Left cardiac atrium (tissue), 4 donors: ENCODE data around the gene BPIFA3. TPM values are rescaled to one million over a fixed set of nuclear protein-coding genes. Genes with fewer than 3 reads are reported as not detected.

Source experiments
- ATAC-seq, 2 donors: fragments of 200-7000 bp; cut with Tn5 transposase; one replicate each; pipeline ENCODE4 v1.9.1; 2020; ENCODE audit warnings: mild to moderate bottlenecking in 2 of 2, moderate library complexity in 2 of 2
- DNase-seq: peaks from one replicate; pipeline ENCODE4 v3.0.0-alpha.2; 2020
- intact Hi-C, 2 donors: fragments of 100-400 bp; cut with DNase I; formaldehyde crosslinking; loops; one replicate each; pipeline versions ENCODE4 v1.14.1 to v1.15.1; 2022 to 2023
- total RNA-seq, 2 donors: library from RNA; stranded (reverse); fragmentation: NEBNext Ultra II Directional; extraction: Animal tissue kit (Norgen Biotek cat#: 25700); gene quantifications; one replicate each; pipeline ENCODE4 v1.2.1, GENCODE V29; 2021
- donor health status: DM: no; HTN: yes; CAD: no.
- donor health status: DM: no; HTN: yes; CAD: no; lungs with severe emphysema.
- donor health status: DM: yes; HTN: yes; CAD: no.
- donor health status: Dilated cardiomyopathy.

The BPIFA3 gene
- total RNA-seq, 2 donors from 2014 or later = not detected

DNA sequence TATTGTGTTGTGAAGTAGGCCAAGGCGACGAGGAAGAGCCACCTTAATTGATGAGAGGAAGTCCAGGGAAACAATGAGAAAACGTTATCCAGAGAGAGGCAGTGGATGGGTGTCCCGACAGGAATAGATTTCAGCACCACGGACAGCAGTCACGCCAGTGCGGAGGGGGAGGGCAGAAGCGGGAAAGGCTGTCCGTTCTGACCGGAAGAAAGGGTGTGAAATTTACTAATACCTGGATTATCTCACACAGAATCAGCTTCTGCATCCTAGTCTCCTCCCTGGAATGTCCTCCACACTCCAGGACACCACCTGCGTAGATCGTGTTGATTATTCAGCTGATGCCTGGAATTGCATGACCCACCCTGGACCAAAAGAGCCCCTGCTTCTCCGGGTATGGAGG, 7.4 kb upstream of the BPIFA3 start:
- ATAC-seq (peak; percentile 65 to 81), DNase-seq (peak; percentile 71)
- intact Hi-C loops = no loop called here

- ATAC-seq = no peak
- intact Hi-C loops = no loop called here
Observed at GRCh38 chr20:33210371-33210770, 6.8 kb upstream of the BPIFA3 start.

GRCh38 chr20:33211817-33212424, 5.2 kb upstream of the BPIFA3 start:
- intact Hi-C loops = no loop called here
- ATAC-seq (peak in 1 of 2 donors; percentile 23), DNase-seq (no peak)

More at GRCh38 chr20:33210371-33210770, 6.8 kb upstream of the BPIFA3 start:
- no peak for DNase-seq

DNA sequence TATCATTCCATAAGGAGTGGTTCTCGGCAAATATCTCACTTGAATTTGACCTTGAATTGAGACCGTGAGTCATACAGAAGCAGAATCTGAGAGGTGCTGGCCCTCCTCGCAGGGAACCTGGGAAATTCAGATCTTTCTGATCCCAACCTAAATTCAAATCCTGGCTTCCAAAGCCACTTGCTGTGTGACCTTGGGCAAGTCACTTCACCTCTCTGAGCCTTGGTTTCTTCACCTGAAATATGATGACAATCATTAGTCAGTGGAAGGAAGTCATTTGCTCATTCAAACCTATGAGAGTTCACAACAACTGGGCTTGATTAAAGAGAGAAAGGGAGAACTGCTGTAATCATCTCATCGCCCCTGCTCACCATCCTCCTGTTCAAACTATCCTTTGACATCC, 7.2 kb downstream of the BPIFA3 start:
- intact Hi-C loops = no loop called here
- ATAC-seq (no peak), DNase-seq (no peak)

DNA sequence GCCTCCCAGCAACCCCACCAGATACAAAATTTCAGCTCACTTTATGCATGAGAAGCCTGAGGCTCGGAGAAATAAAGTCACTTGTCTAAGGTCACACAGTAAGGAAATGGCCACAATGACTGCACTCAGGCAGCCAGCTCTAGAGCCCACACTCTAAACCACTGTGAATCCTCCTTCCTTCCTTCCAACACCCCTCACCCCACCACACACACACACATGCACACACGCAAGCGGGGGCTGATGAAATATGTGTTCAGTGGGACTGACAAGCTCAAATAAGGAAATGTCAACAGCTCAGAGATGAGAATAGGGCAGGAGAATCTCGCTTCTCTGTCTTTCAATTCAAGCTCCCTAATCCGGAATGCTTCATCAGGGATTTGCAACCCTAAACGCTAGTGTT, 12.7 kb downstream of the BPIFA3 start:
- ATAC-seq = no peak
- intact Hi-C loops = no loop called here

GRCh38 chr20:33231237-33231636, 14.1 kb downstream of the BPIFA3 start:
- intact Hi-C loops = no loop called here
- ATAC-seq = no peak
- DNase-seq = no peak

More for the DNA sequence above, 12.7 kb downstream of the BPIFA3 start:
- DNase-seq = no peak

GRCh38 chr20:33232486-33233072, 15.4 kb downstream of the BPIFA3 start:
- DNase-seq (no peak), ATAC-seq (no peak)
- intact Hi-C loops = no loop called here

DNA sequence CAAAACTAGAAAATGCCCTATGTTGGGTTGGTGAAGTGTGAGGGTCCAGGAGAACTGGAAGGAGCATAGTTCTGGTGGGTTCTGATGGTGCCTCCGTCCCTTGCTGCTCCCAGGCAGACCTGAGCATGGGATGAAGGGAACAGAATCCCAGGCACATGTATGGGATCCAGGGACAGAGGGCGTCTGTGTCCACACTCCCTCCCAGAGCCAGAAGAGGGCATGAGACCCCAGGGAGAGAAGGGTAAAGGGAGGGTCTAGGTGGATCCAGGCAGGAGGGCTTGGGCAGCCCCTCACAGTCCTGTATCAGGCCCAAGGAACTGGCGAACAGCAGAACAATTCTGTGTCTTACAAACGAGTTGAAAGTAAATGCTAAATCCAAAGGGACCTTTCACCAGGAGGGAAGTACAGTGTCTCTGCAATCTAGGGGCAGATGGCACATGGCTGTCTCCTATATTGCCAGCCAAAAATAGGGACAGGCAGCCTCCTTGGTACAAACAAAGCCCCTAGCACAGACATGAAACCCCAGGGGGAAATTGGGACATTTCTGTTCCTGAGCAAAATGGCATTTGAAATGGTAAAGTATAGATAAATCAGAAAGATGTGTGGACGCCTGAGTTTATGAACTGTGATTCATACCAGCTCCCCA, 16.1 kb downstream of the BPIFA3 start:
- no peak for ATAC-seq
- DNase-seq = no peak
- intact Hi-C loops = no loop called here

DNA sequence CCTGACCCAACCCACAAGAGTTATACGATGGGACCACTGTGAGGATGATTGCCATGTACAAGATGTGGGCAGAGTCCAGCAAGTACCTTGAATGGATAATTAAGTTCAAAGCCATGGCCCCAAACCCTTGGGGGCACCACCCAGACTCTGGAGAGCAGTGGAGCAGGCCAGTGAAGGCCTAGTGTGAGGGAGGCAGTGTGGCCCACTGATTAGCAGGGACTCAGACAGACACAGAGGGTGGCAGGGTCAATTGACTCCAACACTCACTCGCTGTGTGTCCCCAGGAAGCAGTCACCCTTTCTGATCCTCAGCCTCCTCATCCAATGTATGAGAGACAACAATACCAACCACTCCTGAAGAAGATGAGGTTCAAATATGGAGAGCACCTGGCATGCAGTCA, 16.9 kb downstream of the BPIFA3 start:
- intact Hi-C loops = no loop called here
- ATAC-seq (no peak), DNase-seq (no peak)

- no peak for ATAC-seq
- intact Hi-C loops = no loop called here
Observed at GRCh38 chr20:33235696-33236095, 18.5 kb downstream of the BPIFA3 start, which contains the start of gene BPIFA1. TSS of gene BPIFA1 (plus strand) at chr20:33235996. CDS start at chr20:33237712, 1,716 bp downstream.

DNA sequence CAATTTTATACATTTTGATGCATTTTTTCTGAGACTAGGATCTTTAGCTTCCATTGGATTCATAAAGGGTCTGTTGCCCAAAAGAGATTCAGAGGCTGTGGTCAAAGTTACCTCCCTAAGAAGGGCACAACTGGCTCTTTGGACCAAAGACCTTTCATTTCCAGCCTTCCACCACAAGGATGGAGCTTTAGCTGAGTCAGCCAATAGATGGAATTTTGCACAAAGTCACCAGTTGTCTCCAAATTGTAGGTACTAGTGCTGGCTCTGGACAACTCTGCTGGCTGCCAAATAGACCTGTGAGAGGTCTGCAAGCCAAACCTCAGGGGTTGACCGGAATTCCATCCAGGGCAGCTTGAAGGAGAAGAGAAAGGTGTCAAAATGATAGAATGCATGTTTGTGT, 19.2 kb downstream of the BPIFA3 start:
- intact Hi-C loops = no loop called here
- no peak for DNase-seq
- no peak for ATAC-seq

More at GRCh38 chr20:33235696-33236095, 18.5 kb downstream of the BPIFA3 start, which contains the start of gene BPIFA1:
- DNase-seq = no peak

- no peak for ATAC-seq
- intact Hi-C loops = no loop called here
- DNase-seq = no peak
Observed at GRCh38 chr20:33237989-33238388, 20.8 kb downstream of the BPIFA3 start.

DNA sequence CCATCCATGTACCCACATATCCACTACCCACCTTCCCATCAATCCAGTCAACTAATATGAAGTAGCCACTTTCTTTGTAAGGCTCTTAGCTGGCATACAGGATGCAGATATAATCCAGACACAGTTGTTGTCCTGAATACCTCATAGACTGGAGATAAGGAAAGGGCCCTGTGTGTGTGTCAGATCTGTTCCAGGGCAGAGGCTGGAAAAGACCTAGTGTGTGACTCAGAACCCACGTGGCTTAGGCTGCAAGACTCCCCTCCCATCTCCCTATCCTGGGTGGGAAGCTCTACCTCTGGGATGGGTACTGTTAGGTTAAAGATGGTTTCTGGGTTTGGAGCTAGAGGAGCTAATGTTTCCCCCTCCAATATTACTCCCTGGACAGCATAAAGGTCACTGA, 22.3 kb downstream of the BPIFA3 start:
- no peak for DNase-seq
- intact Hi-C loops = no loop called here
- no peak for ATAC-seq

DNA sequence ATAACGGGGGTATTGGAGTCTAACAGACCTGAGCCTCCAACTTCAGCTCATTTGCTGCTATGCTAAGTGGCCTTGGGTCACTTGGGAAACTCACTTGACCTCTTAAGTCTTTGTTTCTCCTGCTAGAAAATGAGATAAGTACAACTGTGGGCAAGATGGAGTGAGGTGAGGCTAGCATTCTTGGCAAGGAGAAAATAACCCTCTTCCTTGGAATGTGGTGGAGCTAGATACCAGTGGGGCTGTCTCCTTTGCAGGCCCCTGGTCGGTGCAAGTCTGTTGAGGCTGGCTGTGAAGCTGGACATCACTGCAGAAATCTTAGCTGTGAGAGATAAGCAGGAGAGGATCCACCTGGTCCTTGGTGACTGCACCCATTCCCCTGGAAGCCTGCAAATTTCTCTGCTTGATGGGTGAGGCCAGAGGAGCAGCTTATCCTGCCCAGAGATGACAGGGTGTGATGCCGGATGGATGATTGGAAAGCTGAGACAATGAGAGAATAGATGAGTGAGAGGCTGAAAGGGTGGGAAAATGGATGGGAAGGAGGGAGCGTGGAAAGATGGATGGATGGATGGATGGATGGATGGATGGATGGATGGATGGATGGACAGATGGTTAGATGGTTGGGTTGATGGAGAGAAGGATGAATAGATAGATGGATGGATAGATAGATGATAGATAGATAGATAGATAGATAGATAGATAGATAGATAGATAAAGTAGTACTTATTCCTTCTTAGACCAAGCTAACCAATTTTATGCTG, 23.0 kb downstream of the BPIFA3 start:
- DNase-seq (no peak), ATAC-seq (no peak)
- intact Hi-C loops = no loop called here

- intact Hi-C loops = no loop called here
- DNase-seq (no peak), ATAC-seq (no peak)
Observed at GRCh38 chr20:33240923-33241322, 23.8 kb downstream of the BPIFA3 start.

- intact Hi-C loops = no loop called here
- DNase-seq (no peak), ATAC-seq (no peak)
Observed at GRCh38 chr20:33242319-33243100, 25.4 kb downstream of the BPIFA3 start.

GRCh38 chr20:33246077-33246476, 28.9 kb downstream of the BPIFA3 start:
- no peak for DNase-seq
- intact Hi-C loops = no loop called here
- no peak for ATAC-seq

DNA sequence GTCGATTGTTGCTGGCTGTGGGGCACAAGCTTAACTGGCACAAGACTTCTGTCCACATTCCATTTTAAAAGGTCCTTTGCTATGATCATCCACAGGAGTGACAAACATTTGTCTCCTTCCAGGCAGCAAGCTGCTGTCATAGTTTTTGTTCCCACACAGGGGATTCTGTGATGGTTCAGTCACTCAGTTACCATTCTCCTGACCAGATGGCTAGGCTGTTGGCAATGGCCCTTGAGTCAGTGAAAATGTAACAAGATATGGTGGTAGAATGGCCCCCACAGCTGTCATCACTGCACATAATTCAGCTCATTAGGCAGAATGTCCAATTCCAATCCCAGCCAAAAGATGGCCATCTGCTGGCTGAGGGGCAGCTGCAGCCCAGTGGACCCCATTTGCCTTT, 32.3 kb downstream of the BPIFA3 start:
- intact Hi-C loops = no loop called here
- ATAC-seq (no peak), DNase-seq (no peak)

GRCh38 chr20:33250666-33251065, 33.5 kb downstream of the BPIFA3 start:
- DNase-seq (no peak), ATAC-seq (no peak)
- intact Hi-C loops = no loop called here
